GM13977 (cell line): ENCODE data around the gene AADACL4.

Experiments
- DNase-seq: peaks from one replicate; pipeline ENCODE4 v3.0.0; 2012; ENCODE audit warnings: low spot score
- CTCF ChIP-seq: IDR thresholded peaks from 2 replicates; pipeline ENCODE4 v1.5.1; 2012; ENCODE audit warnings: mild to moderate bottlenecking, control low read depth; ENCODE audit not compliant: insufficient read depth; ENCODE audit errors: extremely low read depth, missing control alignments
- in situ Hi-C: fragments of 300-500 bp; cut with MboI; formaldehyde crosslinking; loops from one replicate; pipeline ENCODE4 v1.12.0; 2022; ENCODE audit warnings: low sequenced_read_pairs, low pct_unique_long_range_greater_than_20kb, mixed read lengths, inconsistent platforms; ENCODE audit not compliant: unreplicated experiment

AADACL4 gene

GRCh38 chr1:12643785-12644184, at the start of gene AADACL4:
Gene AADACL4, plus strand, starts transcription at chr1:12644085. Its CDS starts 462 bp downstream, at chr1:12644547.
- no peak for TF ChIP-seq CTCF
- in situ Hi-C loops = no loop called here
- DNase-seq = no peak

GRCh38 chr1:12594490-12594889, 49.4 kb upstream of the AADACL4 start:
- no peak for TF ChIP-seq CTCF
- no peak for DNase-seq
- in situ Hi-C loops = no loop called here

- TF ChIP-seq CTCF = no peak
- in situ Hi-C loops = no loop called here
- no peak for DNase-seq
Measured at GRCh38 chr1:12594966-12595756, 48.7 kb upstream of the AADACL4 start.

- DNase-seq = no peak
- in situ Hi-C loops = no loop called here
- TF ChIP-seq CTCF = no peak
Measured at GRCh38 chr1:12595757-12596006, 48.2 kb upstream of the AADACL4 start.

GRCh38 chr1:12596007-12596821, 47.7 kb upstream of the AADACL4 start:
- in situ Hi-C loops = no loop called here
- no peak for DNase-seq
- no peak for TF ChIP-seq CTCF

- in situ Hi-C loops = no loop called here
- DNase-seq = no peak
- no peak for TF ChIP-seq CTCF
Measured at GRCh38 chr1:12597792-12598191, 46.1 kb upstream of the AADACL4 start.
